K562 (cell line): ENCODE data around the gene MARCO. TPM values are rescaled to one million over a fixed set of nuclear protein-coding genes. Genes with fewer than 3 reads are reported as not detected.

Experiments
- ATAC-seq: fragments of 200-7000 bp; cut with Tn5 transposase; 3 replicates; pipeline ENCODE4 v1.9.1; 2020; ENCODE audit warnings: moderate library complexity
- BruUV-seq: library from RNA; stranded (reverse); fragments of 400-500 nt; replicated peaks from 2 replicates; lab custom pipeline; 2021; lab: Mats Ljungman, UMichigan
- CTCF ChIA-PET: fragments of 300-600 bp; formaldehyde crosslinking; extraction: SDS; loops from one replicate; lab custom pipeline; 2021; ENCODE audit warnings: low intra/inter-chr PET ratio; lab: Yijun Ruan, JAX
- POLR2A ChIA-PET: fragments of 300-600, 350-650 bp; sonication (Branson Sonifier 250); formaldehyde crosslinking; extraction: SDS; loops from one replicate; lab custom pipeline; 2021; ENCODE audit warnings: antibody characterized with exemption, inconsistent platforms; lab: Yijun Ruan, JAX
- DNase-seq, 4 experiments: peaks; one replicate each; pipeline versions ENCODE4 v3.0.0 to v3.0.0-alpha.2; 2011 to 2018; ENCODE audit warnings: low spot score in 3 of 4, mixed read lengths in 3 of 4; ENCODE audit errors: extremely low read depth in 1 of 4
- FAIRE-seq: peaks from 2 replicates; lab custom pipeline; 2011; peaks lifted over from hg19 to GRCh38; lab: Jason Lieb, UNC
- H2AFZ ChIP-seq: 2 replicates; pipeline ENCODE4 v1.6.0; 2011; ENCODE audit warnings: low read depth, low read length, control low read depth, inconsistent platforms
- H3K27ac ChIP-seq: fragments of 200-600 bp; 3 replicates; pipeline ENCODE4 v1.8.0; 2011; ENCODE audit warnings: low read depth, mild to moderate bottlenecking, control low read depth, inconsistent platforms, low read length, moderate library complexity, mixed read lengths; ENCODE audit errors: extremely low read depth
- H3K27me3 ChIP-seq, 2 experiments: fragments of 300-600 bp in 1 of 2; 2 replicates in 1 of 2; 3 replicates in 1 of 2; pipeline versions ENCODE4 v1.6.0 to v1.8.0; 2011; ENCODE audit warnings: inconsistent platforms in 2 of 2, low read length in 2 of 2, mild to moderate bottlenecking in 1 of 2, mixed read lengths in 1 of 2, moderate library complexity in 1 of 2; ENCODE audit not compliant: control insufficient read depth in 2 of 2, insufficient read depth in 2 of 2
- H3K36me3 ChIP-seq: fragments of 300-600 bp; 3 replicates; pipeline ENCODE4 v1.8.0; 2011; ENCODE audit warnings: mild to moderate bottlenecking, low read length, inconsistent platforms; ENCODE audit not compliant: control insufficient read depth, insufficient read depth
- H3K4me1 ChIP-seq, 2 experiments: fragments of 200-600 bp in 1 of 2; replicated peaks in 1 of 2; 2 replicates in 1 of 2; 3 replicates in 1 of 2; pipeline versions ENCODE4 v1.5.1 to v1.8.0; 2011; ENCODE audit warnings: inconsistent platforms in 2 of 2, low read length in 2 of 2, mild to moderate bottlenecking in 1 of 2, mixed read lengths in 1 of 2, moderate library complexity in 1 of 2; ENCODE audit not compliant: control insufficient read depth in 2 of 2, insufficient read depth in 2 of 2
- H3K4me2 ChIP-seq: 2 replicates; pipeline ENCODE4 v1.6.1; 2011; ENCODE audit warnings: low read length, control low read depth, inconsistent platforms, mixed read lengths; ENCODE audit not compliant: insufficient read depth
- H3K4me3 ChIP-seq: fragments of 200-600 bp; sonication (generic), shearing (Covaris generic); 2 replicates; pipeline ENCODE4 v1.5.1; 2016; ENCODE audit warnings: control low read depth, inconsistent platforms
- H3K79me2 ChIP-seq: fragments of 200-600 bp; 3 replicates; pipeline ENCODE4 v1.8.0; 2011; ENCODE audit warnings: low read length, inconsistent platforms; ENCODE audit not compliant: control insufficient read depth, insufficient read depth
- H3K9ac ChIP-seq, 2 experiments: 2 replicates each; pipeline versions ENCODE4 v1.6.0 to v1.6.1; 2011; ENCODE audit warnings: low read depth in 2 of 2, low read length in 2 of 2, control low read depth in 1 of 2, inconsistent platforms in 1 of 2, mild to moderate bottlenecking in 1 of 2, mixed read lengths in 1 of 2; ENCODE audit not compliant: insufficient read depth in 1 of 2
- H3K9me1 ChIP-seq: one replicate; pipeline ENCODE4 v1.6.0; 2011; ENCODE audit warnings: inconsistent platforms, mild to moderate bottlenecking, low read length, moderate library complexity; ENCODE audit not compliant: control insufficient read depth, insufficient read depth
- H3K9me3 ChIP-seq: replicated peaks from 2 replicates; pipeline ENCODE4 v1.5.1; 2011; ENCODE audit warnings: low read depth, low read length, inconsistent platforms; ENCODE audit not compliant: control insufficient read depth, insufficient read depth
- H4K20me1 ChIP-seq: replicated peaks from 2 replicates; pipeline ENCODE4 v1.6.1; 2011; ENCODE audit warnings: low read length, inconsistent platforms, mixed read lengths; ENCODE audit not compliant: control insufficient read depth, insufficient read depth
- BACH1 ChIP-seq: fragments of 200-800 bp; sonication (Bioruptor generic); IDR thresholded peaks from 2 replicates; pipeline ENCODE4 v1.6.1; 2016; ENCODE audit warnings: missing genetic modification characterization, missing compliant biosample characterization
- ETS1 ChIP-seq: conservative IDR thresholded peaks from 2 replicates; pipeline ENCODE4 v1.6.1; 2011; ENCODE audit warnings: low read depth, mild to moderate bottlenecking, low read length; ENCODE audit not compliant: control insufficient read depth
- ETV1 ChIP-seq: fragments of 450-650 bp; conservative IDR thresholded peaks from 2 replicates; pipeline ENCODE4 v1.6.1; 2016; ENCODE audit warnings: missing genetic modification characterization, control low read depth, low read depth, missing compliant biosample characterization
- KAT7 ChIP-seq: sonication (generic); formaldehyde crosslinking; IDR thresholded peaks from 2 replicates; pipeline ENCODE4 v1.8.0; 2022; ENCODE audit warnings: missing genetic modification reagents, mild to moderate bottlenecking, borderline replicate concordance
- NR2F6 ChIP-seq: fragments of 450-650 bp; formaldehyde crosslinking; IDR thresholded peaks from 2 replicates; pipeline ENCODE4 v1.4.0; 2020; ENCODE audit warnings: mild to moderate bottlenecking
- SAP30 ChIP-seq: fragments of 200-600 bp; sonication (generic); IDR thresholded peaks from 2 replicates; pipeline ENCODE4 v1.6.1; 2012; ENCODE audit warnings: borderline replicate concordance, low read depth, mild to moderate bottlenecking, moderate library complexity, low read length, control low read depth, inconsistent platforms; ENCODE audit not compliant: insufficient read depth, poor library complexity, severe bottlenecking
- ZNF253 ChIP-seq: fragments of 250-450 bp; sonication (Bioruptor Pico); conservative IDR thresholded peaks from 2 replicates; pipeline ENCODE4 v1.6.1; 2021; ENCODE audit warnings: mild to moderate bottlenecking
- ZNF318 ChIP-seq, 2 experiments: fragments of 450-650 bp; IDR thresholded peaks; 2 replicates each; pipeline ENCODE4 v1.6.1; 2016; ENCODE audit warnings: mild to moderate bottlenecking in 2 of 2, borderline replicate concordance in 1 of 2, low read depth in 1 of 2, moderate library complexity in 1 of 2
- ZNF41 ChIP-seq: fragments of 250-450 bp; sonication (Bioruptor Pico); conservative IDR thresholded peaks from 2 replicates; pipeline ENCODE4 v1.4.0; 2020; ENCODE audit warnings: mild to moderate bottlenecking
- ZNF584 ChIP-seq: fragments of 200-800 bp; sonication (Bioruptor generic); IDR thresholded peaks from 2 replicates; pipeline ENCODE4 v1.6.1; 2016; ENCODE audit warnings: low read depth, mild to moderate bottlenecking, missing genetic modification characterization, missing compliant biosample characterization
- ZNF589 ChIP-seq: fragments of 200-800 bp; sonication (Bioruptor generic); IDR thresholded peaks from 2 replicates; pipeline ENCODE4 v1.6.1; 2016; ENCODE audit warnings: low read depth, missing genetic modification characterization, missing compliant biosample characterization
- WGBS: fragments of 100-300 bp; shearing (Covaris generic); methylation state at CpG from one replicate; pipeline ENCODE4 v1.1.6; 2016; ENCODE audit warnings: low coverage, mixed read lengths; ENCODE audit not compliant: insufficient coverage; ENCODE audit errors: missing lambda C conversion rate; 5-methylcytosine and 5-hydroxymethylcytosine counted together
- in situ Hi-C: fragments of 300-500 bp; cut with MboI; formaldehyde crosslinking; loops from 4 replicates; pipeline ENCODE4 v1.15.0; 2018; ENCODE audit warnings: inconsistent platforms, mixed read lengths
- intact Hi-C: fragments of 100-400 bp; cut with micrococcal nuclease; formaldehyde crosslinking; loops from 2 replicates; pipeline ENCODE4 v1.14.2; 2022
- polyA plus RNA-seq, 8 experiments: library from polyadenylated mRNA; depleted of rRNA in 4 of 8; stranded (reverse) in 5 of 8; unstranded in 3 of 8; fragments of >200 nt; fragmentation: Nextera tagmentation in 2 of 8; fragmentation: Illumina TruSeq in 1 of 8; extraction: Ambion mirVana in 2 of 8; extraction: Trizol in 1 of 8; gene quantifications; 2 replicates each; pipeline versions ENCODE4 v1.2.1 to v1.2.3, GENCODE V29; 2011 to 2014; ENCODE audit warnings: inconsistent platforms in 1 of 8, missing spikeins in 1 of 8
- total RNA-seq, 7 experiments: library from RNA; depleted of rRNA in 6 of 7; stranded (reverse); fragments of >200 nt in 6 of 7; fragmentation: Illumina TruSeq in 2 of 7; extraction: Trizol in 2 of 7; gene quantifications; 2 replicates each; pipeline versions ENCODE4 v1.2.1 to v1.2.3, GENCODE V29; 2011 to 2021; ENCODE audit warnings: low replicate concordance in 1 of 7

The MARCO gene
- total and polyA plus RNA-seq, 9 of the 15 experiments (the other 6 are each of a cell fraction or from before 2014, with no cell fraction given), result 0.31 TPM; not detected in 8

GRCh38 chr2:119009110-119009509, 67.1 kb downstream of the MARCO start:
- ATAC-seq, result no peak
- no peak overlapping the region for H3K4me3 ChIP-seq
- WGBS, result 0% methylated on average over 3 of the region's 3 CpGs
- POLR2A ChIA-PET, result no interaction called here
- H3K27ac ChIP-seq, result no peak overlapping the region
- H3K9ac ChIP-seq, result no peak overlapping the region
- H3K36me3 ChIP-seq, result no peaks in the 10 kb centered on the region
- H3K27me3 ChIP-seq, result peaks cover 5 to 45% of the 10 kb centered on the region in 2 experiments; a peak in 4 of 5 replicates
- H4K20me1 ChIP-seq, result peaks cover 15% of the 10 kb centered on the region; the same call in 1 of the 2 replicates
- no peaks in the 10 kb centered on the region for H3K9me1 ChIP-seq
- no peak overlapping the region for H2AFZ ChIP-seq
- no peak for DNase-seq
- no peaks in the 10 kb centered on the region for H3K79me2 ChIP-seq
- BruUV-seq, result no TSS peak
- intact Hi-C loops, result loop anchor here (2.0 kb wide), 1 partner anchor 128 kb away; no protein-coding TSS in a partner anchor
- CTCF ChIA-PET, result no interaction called here
- no peak for FAIRE-seq
- no peaks in the 10 kb centered on the region for H3K9me3 ChIP-seq
- in situ Hi-C loops, result loop anchor here (25.0 kb wide), 1 partner anchor 278 kb away; no protein-coding TSS in a partner anchor
- no peaks in the 10 kb centered on the region for H3K4me1 ChIP-seq
- no peak overlapping the region for H3K4me2 ChIP-seq
- TF ChIP-seq KAT7, result no peak
- no peak for TF ChIP-seq ZNF584 (CRISPR knock-in tag)
- TF ChIP-seq ZNF589 (CRISPR knock-in tag), result no peak
- TF ChIP-seq NR2F6 (CRISPR knock-in tag), result no peak
- no peak for TF ChIP-seq BACH1 (tag)
- no peak for TF ChIP-seq ZNF253 (CRISPR knock-in tag)
- TF ChIP-seq ZNF318 (IDR thresholded peaks at IDR 0.05; ENCODE audit: borderline replicate concordance in 1 of 2, low read depth in 1 of 2), result no peak
- no peak for TF ChIP-seq ETV1 (tag)
- no peak for TF ChIP-seq SAP30
- TF ChIP-seq ETS1, result no peak
- no peak for TF ChIP-seq ZNF41 (CRISPR knock-in tag)
